Lung (tissue), 12 donors: ENCODE measurements around the gene IGF2BP1. TPM values are rescaled to one million over a fixed set of nuclear protein-coding genes. Genes with fewer than 3 reads are reported as not detected.

Experiments
- ATAC-seq: fragments of 200-7000 bp; cut with Tn5 transposase; one replicate; pipeline ENCODE4 v1.9.1; 2020; ENCODE audit warnings: moderate number of reproducible peaks; ENCODE audit not compliant: insufficient read depth, low FRiP score
- DNase-seq, 3 donors: peaks; one replicate each; pipeline ENCODE4 v3.0.0-alpha.2; 2013 to 2017
- H3K27ac ChIP-seq, 2 donors: one replicate each; pipeline ENCODE4 v1.5.1; 2013; ENCODE audit warnings: mild to moderate bottlenecking in 2 of 2, moderate library complexity in 2 of 2, control low read depth in 1 of 2, inconsistent platforms in 1 of 2, low read depth in 1 of 2, low read length in 1 of 2
- H3K27me3 ChIP-seq, 3 donors: one replicate each; pipeline ENCODE4 v1.5.1; 2013; ENCODE audit warnings: low read length in 2 of 3; ENCODE audit not compliant: control insufficient read depth in 3 of 3, insufficient read depth in 3 of 3
- H3K36me3 ChIP-seq, 4 donors: one replicate each; pipeline ENCODE4 v1.5.1; 2013; ENCODE audit warnings: low read length in 4 of 4, mild to moderate bottlenecking in 1 of 4, moderate library complexity in 1 of 4; ENCODE audit not compliant: control insufficient read depth in 4 of 4, insufficient read depth in 4 of 4
- H3K4me1 ChIP-seq, 5 donors: one replicate each; pipeline ENCODE4 v1.5.1; 2013; ENCODE audit warnings: low read length in 5 of 5, mild to moderate bottlenecking in 2 of 5, moderate library complexity in 1 of 5; ENCODE audit not compliant: control insufficient read depth in 5 of 5, insufficient read depth in 5 of 5
- H3K4me3 ChIP-seq: one replicate; pipeline ENCODE4 v1.5.1; 2013; ENCODE audit warnings: mild to moderate bottlenecking, control low read depth, moderate library complexity
- H3K9ac ChIP-seq, 2 donors: one replicate each; pipeline ENCODE4 v1.5.1; 2013; ENCODE audit warnings: low read length in 2 of 2, control low read depth in 1 of 2; ENCODE audit not compliant: insufficient read depth in 1 of 2
- H3K9me3 ChIP-seq, 4 donors: one replicate each; pipeline ENCODE4 v1.5.1; 2013; ENCODE audit warnings: low read length in 3 of 4, mild to moderate bottlenecking in 1 of 4, moderate library complexity in 1 of 4; ENCODE audit not compliant: control insufficient read depth in 4 of 4, insufficient read depth in 3 of 4
- WGBS, 2 donors: extraction: QIAGEN DNeasy Blood & Tissue Kit; methylation state at CpG; one replicate each; pipeline ENCODE4 v1.1.7; 2013; 5-methylcytosine and 5-hydroxymethylcytosine counted together
- polyA plus RNA-seq, 2 donors: library from polyadenylated mRNA; stranded (reverse); fragments of 200-250 nt; gene quantifications; one replicate each; pipeline ENCODE4 v1.2.1, GENCODE V29; 2013
- total RNA-seq, 2 donors: library from RNA; depleted of rRNA in 1 of 2; stranded (reverse); fragments of >200 nt in 1 of 2; gene quantifications; one replicate each; pipeline ENCODE4 v1.2.1, GENCODE V29; 2014 to 2021
- TF ChIP-seq, protein P1 (sequence below): IDR thresholded peaks from 2 replicates; pipeline ENCODE4 v1.5.1; 2012; ENCODE audit warnings: mild to moderate bottlenecking; ENCODE audit errors: control extremely low read depth, extremely low read depth
- donor health status: control.
- donor health status: control.
- donor health status: Bipolar disorder and iron deficiency.
- donor health status: healthy.
- donor health status: DM: yes; HTN: yes; CAD: no.

The IGF2BP1 gene
- total and polyA plus RNA-seq, 4 donors, result 0.06 to 14.9 (median 0.31) TPM

DNA sequence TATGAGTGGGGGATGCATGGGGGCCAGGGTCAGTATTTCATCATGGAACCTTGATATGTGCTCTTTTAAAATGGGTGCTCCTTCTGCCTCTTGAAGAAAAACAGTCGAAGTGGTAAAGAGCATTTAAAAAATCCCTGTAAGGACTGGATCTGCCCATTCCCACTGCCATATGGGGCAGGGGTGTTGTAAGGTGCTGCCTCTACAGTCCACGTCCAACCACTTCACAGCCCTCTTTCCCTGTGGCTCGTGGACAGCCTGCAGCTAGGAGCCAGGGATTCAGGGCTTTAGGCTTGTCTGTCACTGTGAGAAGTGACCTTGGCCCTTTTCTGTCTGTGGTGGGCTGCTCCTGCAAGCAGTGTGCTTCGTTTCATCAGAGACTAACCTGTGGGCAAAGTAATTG is 44.3 kb downstream of the IGF2BP1 start:
- TF ChIP-seq, protein P1, sequence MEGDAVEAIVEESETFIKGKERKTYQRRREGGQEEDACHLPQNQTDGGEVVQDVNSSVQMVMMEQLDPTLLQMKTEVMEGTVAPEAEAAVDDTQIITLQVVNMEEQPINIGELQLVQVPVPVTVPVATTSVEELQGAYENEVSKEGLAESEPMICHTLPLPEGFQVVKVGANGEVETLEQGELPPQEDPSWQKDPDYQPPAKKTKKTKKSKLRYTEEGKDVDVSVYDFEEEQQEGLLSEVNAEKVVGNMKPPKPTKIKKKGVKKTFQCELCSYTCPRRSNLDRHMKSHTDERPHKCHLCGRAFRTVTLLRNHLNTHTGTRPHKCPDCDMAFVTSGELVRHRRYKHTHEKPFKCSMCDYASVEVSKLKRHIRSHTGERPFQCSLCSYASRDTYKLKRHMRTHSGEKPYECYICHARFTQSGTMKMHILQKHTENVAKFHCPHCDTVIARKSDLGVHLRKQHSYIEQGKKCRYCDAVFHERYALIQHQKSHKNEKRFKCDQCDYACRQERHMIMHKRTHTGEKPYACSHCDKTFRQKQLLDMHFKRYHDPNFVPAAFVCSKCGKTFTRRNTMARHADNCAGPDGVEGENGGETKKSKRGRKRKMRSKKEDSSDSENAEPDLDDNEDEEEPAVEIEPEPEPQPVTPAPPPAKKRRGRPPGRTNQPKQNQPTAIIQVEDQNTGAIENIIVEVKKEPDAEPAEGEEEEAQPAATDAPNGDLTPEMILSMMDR, result no peak
- peaks cover 0 to 61% (median 27%) of the 10 kb centered on the region in 4 donors for H3K36me3 ChIP-seq
- DNase-seq (no peak), ATAC-seq (no peak)
- H3K9ac ChIP-seq, result no peak overlapping the region
- no peak overlapping the region for H3K27ac ChIP-seq
- H3K4me1 ChIP-seq, result no peaks in the 10 kb centered on the region
- no peaks in the 10 kb centered on the region for H3K27me3 ChIP-seq
- WGBS, 2 donors, result 78 to 83% methylated on average over 4 of the region's 4 CpGs
- H3K4me3 ChIP-seq, result no peak overlapping the region
- H3K9me3 ChIP-seq, result no peaks in the 10 kb centered on the region

DNA sequence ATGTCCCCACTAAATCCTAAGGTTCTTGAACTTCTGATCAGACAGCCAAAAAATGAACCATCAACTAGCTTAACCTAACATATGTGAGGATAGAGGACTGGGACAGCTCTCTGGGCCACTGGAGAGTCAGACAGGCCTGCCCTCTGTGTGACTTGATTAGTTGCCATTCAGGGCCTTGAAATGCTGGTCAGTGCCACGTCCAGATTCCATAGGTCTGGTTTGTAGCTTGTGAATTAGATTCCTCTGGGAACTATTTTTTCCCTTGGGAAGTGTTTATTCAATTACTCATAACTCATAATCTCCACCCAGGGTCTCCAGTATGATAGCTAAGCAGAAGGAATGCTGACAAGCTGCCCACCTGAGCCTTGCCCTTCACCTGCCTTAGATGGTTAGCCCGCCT is 48.2 kb downstream of the IGF2BP1 start:
- Histone ChIP-seq H3K4me1 (no peaks in the 10 kb centered on the region), H3K9ac (no peak overlapping the region), H3K27ac (no peak overlapping the region), H3K36me3 (peaks cover 0 to 74% (median 30%) of the 10 kb centered on the region in 4 donors), H3K27me3 (no peaks in the 10 kb centered on the region), H3K9me3 (no peaks in the 10 kb centered on the region), H3K4me3 (no peak overlapping the region)
- no peak for ATAC-seq
- TF ChIP-seq, protein P1, result no peak
- DNase-seq, result no peak
- WGBS, 2 donors, result 83 to 92% methylated on average over 2 of the region's 2 CpGs

- H3K27me3 ChIP-seq, result no peaks in the 10 kb centered on the region
- no peak overlapping the region for H3K4me3 ChIP-seq
- DNase-seq, result no peak
- H3K9ac ChIP-seq, result no peak overlapping the region
- ATAC-seq, result no peak
- peaks cover 0 to 69% (median 23%) of the 10 kb centered on the region in 4 donors for H3K36me3 ChIP-seq
- H3K27ac ChIP-seq, result no peak overlapping the region
- H3K4me1 ChIP-seq, result no peaks in the 10 kb centered on the region
- no peaks in the 10 kb centered on the region for H3K9me3 ChIP-seq
- TF ChIP-seq, protein P1, result no peak
Measured at GRCh38 chr17:49046912-49047311, 49.7 kb downstream of the IGF2BP1 start.

GRCh38 chr17:49049265-49049664 is 52.1 kb downstream of the IGF2BP1 start:
- ATAC-seq, result no peak

More at GRCh38 chr17:49049265-49049664, 52.1 kb downstream of the IGF2BP1 start:
- 83 to 94% methylated on average over 11 of the region's 11 CpGs for WGBS, 2 donors
- Histone ChIP-seq H3K4me3 (no peak overlapping the region), H3K27ac (no peak overlapping the region), H3K9me3 (no peaks in the 10 kb centered on the region), H3K27me3 (no peaks in the 10 kb centered on the region), H3K4me1 (no peaks in the 10 kb centered on the region), H3K9ac (no peak overlapping the region), H3K36me3 (peaks cover 0 to 56% (median 16%) of the 10 kb centered on the region in 4 donors)
- TF ChIP-seq, protein P1, result no peak
- no peak for DNase-seq
